ENCODE results near the gene ANXA5.

The ANXA5 gene

DNA sequence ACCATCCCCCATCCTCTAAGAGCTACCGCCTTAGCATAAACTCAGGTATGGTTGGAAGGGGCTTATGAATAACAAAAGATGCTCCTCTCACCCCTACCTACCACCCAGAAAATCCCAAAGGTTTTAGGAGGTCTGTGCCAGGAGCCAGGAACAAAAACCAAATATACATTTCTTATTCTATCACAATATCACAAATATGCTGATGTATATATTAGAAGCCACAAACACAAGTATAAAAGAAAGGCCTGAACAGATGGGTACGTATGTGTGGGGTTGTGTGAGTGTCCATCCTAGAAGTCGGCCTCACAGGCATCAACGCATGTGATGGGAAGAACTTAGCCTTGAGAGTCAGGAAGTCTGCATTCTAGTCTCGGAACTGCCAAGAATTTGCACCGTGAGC lies 8.7 kb upstream of the ANXA5 start:
- Histone ChIP-seq H2AFZ (ENCODE audit: low read depth, low read length) (no peak overlapping the region), H3K27me3 (ENCODE audit: insufficient read depth, low read length) (no peaks in the 10 kb centered on the region), H3K9me3 (ENCODE audit: low read length) (no peaks in the 10 kb centered on the region), H3K4me3 (ENCODE audit: low read length) (no peak overlapping the region), H3K4me1 (ENCODE audit: insufficient read depth, low read length) (peaks cover under 1% of the 10 kb centered on the region), H3K36me3 (ENCODE audit: insufficient read depth, low read length) (no peaks in the 10 kb centered on the region)

DNA sequence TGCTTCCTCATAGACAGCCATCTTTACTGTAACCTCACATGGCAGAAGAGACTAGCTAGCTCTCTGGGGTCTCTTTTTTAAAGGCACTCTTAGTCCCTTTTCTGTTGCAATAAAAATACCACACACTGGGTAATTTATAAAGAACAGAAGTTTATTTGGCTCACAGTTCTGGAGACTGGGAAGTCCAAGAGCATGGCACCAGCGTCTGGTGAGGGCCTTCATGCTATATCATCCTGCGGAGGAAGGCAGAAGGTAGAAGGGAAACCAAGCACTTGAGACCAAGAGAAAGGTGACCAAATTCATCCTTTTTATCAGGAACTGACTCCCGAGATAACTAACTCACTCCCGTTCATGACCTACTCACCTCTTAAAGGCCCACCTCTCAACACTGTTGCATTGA lies 5.4 kb upstream of the ANXA5 start:
- H3K4me1 ChIP-seq (ENCODE audit: insufficient read depth, low read length) = peaks cover 5% of the 10 kb centered on the region
- H3K36me3 ChIP-seq (ENCODE audit: insufficient read depth, low read length) = no peaks in the 10 kb centered on the region
- no peak overlapping the region for H3K4me3 ChIP-seq (ENCODE audit: low read length)
- H3K27me3 ChIP-seq (ENCODE audit: insufficient read depth, low read length) = no peaks in the 10 kb centered on the region
- no peaks in the 10 kb centered on the region for H3K9me3 ChIP-seq (ENCODE audit: low read length)
- no peak overlapping the region for H2AFZ ChIP-seq (ENCODE audit: low read depth, low read length)

DNA sequence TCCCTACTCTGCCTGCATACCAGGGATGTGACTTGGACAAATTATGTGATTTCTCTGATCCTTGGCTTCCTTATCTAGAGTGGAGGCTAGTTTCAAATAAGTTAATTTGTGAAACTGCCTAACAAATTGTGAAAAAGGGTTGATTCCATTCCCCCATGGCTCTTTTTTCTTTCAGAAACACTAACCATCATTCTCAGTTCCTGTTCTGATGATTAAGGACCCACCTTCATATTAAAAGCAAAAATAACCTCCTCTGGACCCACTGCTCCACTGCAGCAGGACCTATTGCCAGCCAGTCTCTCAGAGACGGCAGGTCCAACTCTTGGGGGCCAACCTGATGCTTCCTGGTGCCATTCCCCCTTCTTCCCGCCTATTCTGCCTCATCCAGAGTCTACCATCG lies 4.5 kb upstream of the ANXA5 start:
- H2AFZ ChIP-seq (ENCODE audit: low read depth, low read length) = no peak overlapping the region
- H3K27me3 ChIP-seq (ENCODE audit: insufficient read depth, low read length) = no peaks in the 10 kb centered on the region
- H3K9me3 ChIP-seq (ENCODE audit: low read length) = no peaks in the 10 kb centered on the region
- no peak overlapping the region for H3K4me3 ChIP-seq (ENCODE audit: low read length)
- no peaks in the 10 kb centered on the region for H3K36me3 ChIP-seq (ENCODE audit: insufficient read depth, low read length)
- H3K4me1 ChIP-seq (ENCODE audit: insufficient read depth, low read length) = peaks cover 5% of the 10 kb centered on the region

DNA sequence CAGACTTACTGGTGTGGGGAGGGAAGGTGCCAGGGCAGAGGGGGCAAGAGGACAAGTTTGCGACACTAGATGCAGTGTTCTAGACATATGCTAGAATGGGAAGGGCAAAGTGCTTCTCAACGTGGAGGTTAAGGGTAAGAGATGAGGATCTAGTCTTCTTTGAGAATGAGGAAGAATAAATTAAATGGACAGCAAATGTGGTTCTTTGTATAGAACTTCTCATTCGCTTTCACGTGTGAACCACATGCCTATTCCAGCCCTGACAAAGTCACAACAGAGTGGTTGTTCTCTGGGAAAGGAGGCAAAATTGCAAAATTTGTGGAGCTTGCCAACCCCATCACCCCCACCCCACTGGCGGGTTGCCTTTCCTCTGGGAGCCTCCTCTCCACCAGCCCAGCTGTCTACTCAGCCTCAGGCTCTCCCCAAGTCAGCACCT lies 1.5 kb upstream of the ANXA5 start:
- no peaks in the 10 kb centered on the region for H3K27me3 ChIP-seq (ENCODE audit: insufficient read depth, low read length)
- H3K9me3 ChIP-seq (ENCODE audit: low read length) = no peaks in the 10 kb centered on the region
- no peaks in the 10 kb centered on the region for H3K36me3 ChIP-seq (ENCODE audit: insufficient read depth, low read length)
- H2AFZ ChIP-seq (ENCODE audit: low read depth, low read length) = no peak overlapping the region
- H3K4me1 ChIP-seq (ENCODE audit: insufficient read depth, low read length) = peaks cover 15% of the 10 kb centered on the region
- no peak overlapping the region for H3K4me3 ChIP-seq (ENCODE audit: low read length)

DNA sequence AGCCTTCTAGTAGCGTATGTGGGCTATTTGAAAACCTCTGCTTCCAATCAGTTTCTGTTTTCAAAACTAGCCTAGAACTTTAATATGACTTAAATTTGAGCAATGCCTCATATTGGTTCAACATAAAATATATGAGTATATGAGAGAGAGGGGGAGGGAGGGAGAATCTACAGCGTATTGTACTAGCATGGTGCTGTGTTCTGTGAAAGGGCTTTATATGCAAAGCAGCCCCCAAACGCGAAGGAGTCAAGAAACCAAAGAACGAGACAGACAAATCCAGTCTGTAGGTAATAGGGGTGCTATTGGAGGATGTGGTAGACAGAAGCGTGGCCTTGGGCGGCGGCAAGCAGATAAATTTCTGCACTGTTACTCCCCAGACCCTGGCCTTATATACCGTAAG lies 784 bp upstream of the ANXA5 start:
- Histone ChIP-seq H3K36me3 (ENCODE audit: insufficient read depth, low read length) (no peaks in the 10 kb centered on the region), H3K4me1 (ENCODE audit: insufficient read depth, low read length) (peaks cover 15% of the 10 kb centered on the region), H3K9me3 (ENCODE audit: low read length) (no peaks in the 10 kb centered on the region), H3K27me3 (ENCODE audit: insufficient read depth, low read length) (no peaks in the 10 kb centered on the region), H2AFZ (ENCODE audit: low read depth, low read length) (peak overlapping the region; percentile 87), H3K4me3 (ENCODE audit: low read length) (peak overlapping the region; percentile 100)

DNA sequence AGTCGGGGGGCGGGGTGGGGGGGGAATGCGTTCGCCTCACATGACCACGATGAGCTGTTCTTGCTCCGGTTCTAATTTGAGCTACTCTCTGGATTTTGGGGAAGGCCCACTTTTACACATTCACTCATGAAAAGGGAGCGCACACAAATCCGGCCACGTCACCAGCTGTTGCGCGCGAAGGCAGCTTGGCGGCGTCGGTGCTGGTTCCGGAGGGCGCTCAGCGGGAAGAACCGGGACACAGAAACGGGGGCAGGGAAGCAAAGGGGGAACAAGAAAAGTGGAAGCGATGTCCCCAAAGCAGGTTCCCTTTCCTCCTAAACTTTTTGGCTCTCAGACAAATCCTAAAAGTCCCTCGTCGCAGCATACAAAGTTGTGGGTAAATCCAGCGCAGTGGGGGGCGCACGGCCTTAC lies 605 bp downstream of the ANXA5 start:
- Histone ChIP-seq H3K4me1 (ENCODE audit: insufficient read depth, low read length) (peaks cover 15% of the 10 kb centered on the region), H3K36me3 (ENCODE audit: insufficient read depth, low read length) (no peaks in the 10 kb centered on the region), H3K27me3 (ENCODE audit: insufficient read depth, low read length) (no peaks in the 10 kb centered on the region), H3K4me3 (ENCODE audit: low read length) (peak overlapping the region; percentile 100), H2AFZ (ENCODE audit: low read depth, low read length) (peak overlapping the region; percentile 87), H3K9me3 (ENCODE audit: low read length) (no peaks in the 10 kb centered on the region)

DNA sequence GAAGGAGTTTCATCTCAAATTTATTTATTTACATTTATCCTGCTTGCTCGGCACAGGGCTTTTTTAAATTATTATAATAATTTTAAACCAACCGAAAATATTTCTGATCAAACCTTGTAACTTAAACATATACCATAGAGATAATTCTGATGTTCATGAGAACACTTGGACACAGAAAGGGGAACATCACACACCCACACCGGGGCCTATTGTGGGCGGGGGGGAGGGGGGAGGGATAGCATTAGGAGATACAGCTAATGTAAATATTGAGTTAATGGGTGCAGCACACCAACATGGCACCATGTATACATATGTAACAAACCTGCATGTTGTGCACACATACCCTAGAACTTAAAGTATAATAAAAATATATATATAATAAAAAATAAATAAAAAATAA lies 2.9 kb downstream of the ANXA5 start:
- Histone ChIP-seq H3K4me3 (ENCODE audit: low read length) (no peak overlapping the region), H3K4me1 (ENCODE audit: insufficient read depth, low read length) (peaks cover 18% of the 10 kb centered on the region), H3K27me3 (ENCODE audit: insufficient read depth, low read length) (no peaks in the 10 kb centered on the region), H3K36me3 (ENCODE audit: insufficient read depth, low read length) (peaks cover 2% of the 10 kb centered on the region), H3K9me3 (ENCODE audit: low read length) (no peaks in the 10 kb centered on the region), H2AFZ (ENCODE audit: low read depth, low read length) (no peak overlapping the region)

GRCh38 chr4:121693450-121693849 lies 3.3 kb downstream of the ANXA5 start:
- Histone ChIP-seq H3K4me1 (ENCODE audit: insufficient read depth, low read length) (peaks cover 18% of the 10 kb centered on the region), H2AFZ (ENCODE audit: low read depth, low read length) (no peak overlapping the region), H3K9me3 (ENCODE audit: low read length) (no peaks in the 10 kb centered on the region), H3K4me3 (ENCODE audit: low read length) (no peak overlapping the region), H3K36me3 (ENCODE audit: insufficient read depth, low read length) (peaks cover 2% of the 10 kb centered on the region), H3K27me3 (ENCODE audit: insufficient read depth, low read length) (no peaks in the 10 kb centered on the region)

- H3K36me3 ChIP-seq (ENCODE audit: insufficient read depth, low read length) = peaks cover 2% of the 10 kb centered on the region
- no peak overlapping the region for H3K4me3 ChIP-seq (ENCODE audit: low read length)
- H2AFZ ChIP-seq (ENCODE audit: low read depth, low read length) = no peak overlapping the region
These were observed 4.5 kb downstream of the ANXA5 start for GRCh38 chr4:121692261-121692660.

GRCh38 chr4:121690001-121690400 lies 6.8 kb downstream of the ANXA5 start:
- H2AFZ ChIP-seq (ENCODE audit: low read depth, low read length) = no peak overlapping the region
- no peaks in the 10 kb centered on the region for H3K27me3 ChIP-seq (ENCODE audit: insufficient read depth, low read length)
- no peak overlapping the region for H3K4me3 ChIP-seq (ENCODE audit: low read length)
- H3K4me1 ChIP-seq (ENCODE audit: insufficient read depth, low read length) = peaks cover 3% of the 10 kb centered on the region
- no peaks in the 10 kb centered on the region for H3K9me3 ChIP-seq (ENCODE audit: low read length)
- H3K36me3 ChIP-seq (ENCODE audit: insufficient read depth, low read length) = peaks cover 15% of the 10 kb centered on the region

More at GRCh38 chr4:121692261-121692660, 4.5 kb downstream of the ANXA5 start:
- H3K4me1 ChIP-seq (ENCODE audit: insufficient read depth, low read length) = peaks cover 14% of the 10 kb centered on the region
- no peaks in the 10 kb centered on the region for H3K9me3 ChIP-seq (ENCODE audit: low read length)
- no peaks in the 10 kb centered on the region for H3K27me3 ChIP-seq (ENCODE audit: insufficient read depth, low read length)

- no peaks in the 10 kb centered on the region for H3K27me3 ChIP-seq (ENCODE audit: insufficient read depth, low read length)
- no peak overlapping the region for H2AFZ ChIP-seq (ENCODE audit: low read depth, low read length)
- no peaks in the 10 kb centered on the region for H3K9me3 ChIP-seq (ENCODE audit: low read length)
- H3K4me1 ChIP-seq (ENCODE audit: insufficient read depth, low read length) = peaks cover 3% of the 10 kb centered on the region
- peaks cover 21% of the 10 kb centered on the region for H3K36me3 ChIP-seq (ENCODE audit: insufficient read depth, low read length)
- no peak overlapping the region for H3K4me3 ChIP-seq (ENCODE audit: low read length)
These were observed 8.1 kb downstream of the ANXA5 start for GRCh38 chr4:121688701-121689100.

- Histone ChIP-seq H3K27me3 (ENCODE audit: insufficient read depth, low read length) (no peaks in the 10 kb centered on the region), H3K4me3 (ENCODE audit: low read length) (no peak overlapping the region), H2AFZ (ENCODE audit: low read depth, low read length) (no peak overlapping the region), H3K9me3 (ENCODE audit: low read length) (no peaks in the 10 kb centered on the region), H3K36me3 (ENCODE audit: insufficient read depth, low read length) (peaks cover 23% of the 10 kb centered on the region), H3K4me1 (ENCODE audit: insufficient read depth, low read length) (peaks cover 3% of the 10 kb centered on the region)
These were observed 8.5 kb downstream of the ANXA5 start for GRCh38 chr4:121688261-121688660.

DNA sequence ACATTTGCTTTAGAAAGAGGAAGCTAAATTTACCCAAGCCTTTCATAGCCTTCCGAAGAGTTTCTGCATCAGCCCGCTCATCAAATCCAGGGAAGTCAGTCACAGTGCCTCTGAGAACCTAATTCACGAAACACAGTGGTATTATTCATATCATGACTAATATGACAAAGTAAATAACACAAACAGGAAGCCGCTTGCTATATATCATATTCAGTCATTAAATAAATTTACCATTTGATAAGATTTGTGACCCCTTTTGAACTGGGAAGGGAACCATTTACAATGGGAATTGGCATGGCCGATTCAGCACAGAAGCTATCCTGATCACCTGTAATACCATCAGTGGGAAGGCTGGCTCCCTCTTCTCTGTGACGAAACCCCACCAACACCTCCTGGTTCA lies 10.5 kb downstream of the ANXA5 start:
- Histone ChIP-seq H3K9me3 (ENCODE audit: low read length) (no peaks in the 10 kb centered on the region), H3K27me3 (ENCODE audit: insufficient read depth, low read length) (no peaks in the 10 kb centered on the region), H3K4me1 (ENCODE audit: insufficient read depth, low read length) (peaks cover 3% of the 10 kb centered on the region), H3K36me3 (ENCODE audit: insufficient read depth, low read length) (peaks cover 34% of the 10 kb centered on the region), H2AFZ (ENCODE audit: low read depth, low read length) (no peak overlapping the region), H3K4me3 (ENCODE audit: low read length) (no peak overlapping the region)

DNA sequence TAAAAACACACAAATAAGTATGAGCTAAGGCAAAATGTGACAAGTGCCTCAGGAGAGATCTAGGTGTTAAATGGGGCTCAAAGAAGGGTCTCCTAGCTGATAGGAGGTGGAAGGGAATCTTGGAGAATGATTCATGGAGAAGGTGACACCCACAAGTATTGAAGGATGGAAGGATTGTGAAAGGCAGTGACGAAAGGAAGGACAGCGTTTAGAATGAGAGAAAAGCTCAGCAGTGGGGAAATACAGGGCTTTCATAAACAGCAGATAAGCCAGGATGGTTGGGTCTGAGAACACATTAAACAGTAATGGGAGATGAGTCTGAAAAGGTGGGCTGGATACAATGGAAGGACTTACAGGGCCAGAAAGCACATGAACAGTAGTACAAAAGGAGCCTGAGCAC lies 11.5 kb downstream of the ANXA5 start:
- peaks cover 42% of the 10 kb centered on the region for H3K36me3 ChIP-seq (ENCODE audit: insufficient read depth, low read length)
- no peak overlapping the region for H3K4me3 ChIP-seq (ENCODE audit: low read length)
- no peak overlapping the region for H2AFZ ChIP-seq (ENCODE audit: low read depth, low read length)
- peaks cover 3% of the 10 kb centered on the region for H3K4me1 ChIP-seq (ENCODE audit: insufficient read depth, low read length)
- H3K9me3 ChIP-seq (ENCODE audit: low read length) = no peaks in the 10 kb centered on the region
- H3K27me3 ChIP-seq (ENCODE audit: insufficient read depth, low read length) = no peaks in the 10 kb centered on the region
